Stimulated activated CD4-positive, alpha-beta T cell treated with anti-CD3 and anti-CD28 coated beads, Interleukin-15, amount 100 ng/mL, for 48 hours (primary cell): ENCODE results near the gene HINFP.
"Not testable (repeated sequence)": the region's sequence is repeated elsewhere in the genome, so short reads cannot be mapped to it uniquely, and the experiment has no call there.

Experiments used
- DNase-seq, 2 donors: peaks; one replicate each; pipeline ENCODE4 v3.0.0-alpha.2; 2020; ENCODE audit warnings: low read depth in 2 of 2

The HINFP gene

GRCh38 chr11:119155733-119156492, 34.5 kb downstream of the HINFP start:
- no peak for DNase-seq

- no peak for DNase-seq
Observed at GRCh38 chr11:119156496-119156895, 35.1 kb downstream of the HINFP start.

- DNase-seq = no peak
Observed at GRCh38 chr11:119157063-119157462, 35.7 kb downstream of the HINFP start.

DNA sequence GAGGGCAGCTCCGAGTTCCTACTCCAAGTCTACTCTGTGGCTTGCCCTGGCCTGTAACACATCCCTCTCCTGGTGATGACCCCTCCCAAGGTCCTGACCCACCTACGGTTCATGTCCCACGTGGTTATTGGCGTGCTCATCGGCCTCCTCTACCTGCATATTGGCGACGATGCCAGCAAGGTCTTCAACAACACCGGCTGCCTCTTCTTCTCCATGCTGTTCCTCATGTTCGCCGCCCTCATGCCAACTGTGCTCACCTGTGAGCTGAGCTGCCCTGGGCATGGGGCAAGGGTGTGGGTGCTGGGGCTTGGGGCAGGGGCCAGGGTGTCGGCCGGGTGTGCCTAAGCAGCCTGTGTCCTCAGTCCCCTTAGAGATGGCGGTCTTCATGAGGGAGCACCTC, 37.1 kb downstream of the HINFP start:
- DNase-seq = no peak

DNA sequence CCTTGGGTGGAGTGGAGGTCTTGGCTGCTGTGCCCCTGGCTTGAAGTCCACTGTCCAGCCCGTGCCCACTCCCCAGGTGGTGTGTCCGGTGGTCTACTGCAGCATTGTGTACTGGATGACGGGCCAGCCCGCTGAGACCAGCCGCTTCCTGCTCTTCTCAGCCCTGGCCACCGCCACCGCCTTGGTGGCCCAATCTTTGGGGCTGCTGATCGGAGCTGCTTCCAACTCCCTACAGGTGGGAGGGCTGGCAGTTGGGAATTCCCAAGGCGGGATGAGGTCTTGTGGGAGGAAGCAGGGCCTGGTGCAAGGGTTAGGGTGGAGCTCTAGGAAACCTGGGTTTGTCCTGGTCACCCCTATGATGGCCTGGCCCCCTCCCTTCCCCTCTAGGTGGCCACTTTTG, 38.8 kb downstream of the HINFP start:
- DNase-seq = no peak

DNA sequence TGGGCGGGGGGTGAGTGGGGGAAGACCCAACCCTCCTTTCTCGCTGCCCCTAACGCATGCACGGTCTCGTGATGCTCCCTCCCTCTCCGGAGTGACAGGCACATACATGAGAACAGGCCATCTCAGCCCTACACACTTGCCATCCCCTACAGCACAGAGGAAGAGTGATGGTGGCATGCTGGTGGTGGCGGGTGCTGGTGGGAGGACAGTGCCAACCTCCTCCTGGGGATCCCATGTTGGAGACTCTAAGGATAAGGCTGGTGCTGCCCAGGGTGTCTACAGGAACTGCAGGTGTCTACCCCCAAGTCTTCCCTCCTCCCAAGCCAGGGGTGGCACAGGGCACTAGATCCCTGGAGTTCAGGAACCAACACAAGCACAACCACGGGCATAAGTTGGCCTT, 40.5 kb downstream of the HINFP start:
- DNase-seq = no peak

DNA sequence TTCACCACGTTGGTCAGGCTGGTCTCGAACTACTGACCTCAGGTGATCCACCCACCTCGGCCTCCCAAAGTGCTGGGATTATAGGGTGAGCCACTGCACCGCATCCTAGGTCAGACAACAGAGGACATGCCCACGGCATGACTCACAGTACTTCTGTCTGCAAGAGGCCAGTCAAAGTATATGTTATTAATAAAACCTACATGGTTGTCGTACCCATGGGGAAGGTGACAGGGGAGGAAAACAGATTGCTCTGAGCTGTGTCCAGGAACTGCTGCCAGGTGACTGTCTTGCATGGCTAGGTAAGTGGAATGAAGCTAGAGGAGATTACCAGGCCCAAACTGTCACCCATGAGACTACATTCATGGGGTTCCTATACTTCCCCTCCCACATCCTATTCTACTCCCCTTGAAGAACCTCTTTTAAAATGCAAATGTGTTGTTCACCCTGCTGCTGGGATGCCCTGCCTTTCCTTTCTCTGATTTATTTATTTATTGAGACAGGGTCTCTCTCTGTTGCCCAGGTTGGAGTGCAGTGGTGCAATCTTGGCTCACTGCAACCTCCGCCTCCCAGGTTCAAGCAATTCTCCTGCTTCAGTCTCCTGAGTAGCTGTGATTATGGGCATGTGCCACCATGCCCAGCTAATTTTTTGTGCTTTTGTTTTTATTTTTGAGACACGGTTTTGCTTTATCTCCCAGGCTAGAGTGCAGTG, 45.1 kb downstream of the HINFP start:
- no peak for DNase-seq

DNA sequence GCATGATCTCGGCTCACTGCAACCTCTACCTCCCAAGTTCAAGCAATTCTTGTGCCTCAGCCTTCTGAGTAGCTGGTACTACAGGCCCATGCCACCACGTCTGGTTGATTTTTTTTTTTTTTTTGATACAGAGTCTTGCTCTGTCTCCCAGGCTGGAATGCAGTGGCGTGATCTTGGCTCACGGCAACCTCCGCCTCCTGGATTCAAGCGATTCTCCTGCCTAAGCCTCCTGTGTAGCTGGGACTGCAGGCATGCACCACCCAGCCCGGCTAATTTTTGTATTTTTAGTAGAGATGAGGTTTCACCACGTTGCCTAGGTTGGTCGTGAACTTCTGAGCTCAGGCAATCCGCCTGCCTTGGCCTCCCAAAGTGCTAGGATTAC, 45.7 kb downstream of the HINFP start:
- not testable (repeated sequence) for DNase-seq

GRCh38 chr11:119167933-119168332, 46.6 kb downstream of the HINFP start:
- no peak for DNase-seq

- DNase-seq = peak; percentile 80 to 85
Observed at GRCh38 chr11:119168471-119169281, 47.3 kb downstream of the HINFP start, which contains the start of gene NLRX1. NLRX1 (plus strand) TSS chr11:119168725; CDS start chr11:119171404, 2,679 bp downstream.

DNA sequence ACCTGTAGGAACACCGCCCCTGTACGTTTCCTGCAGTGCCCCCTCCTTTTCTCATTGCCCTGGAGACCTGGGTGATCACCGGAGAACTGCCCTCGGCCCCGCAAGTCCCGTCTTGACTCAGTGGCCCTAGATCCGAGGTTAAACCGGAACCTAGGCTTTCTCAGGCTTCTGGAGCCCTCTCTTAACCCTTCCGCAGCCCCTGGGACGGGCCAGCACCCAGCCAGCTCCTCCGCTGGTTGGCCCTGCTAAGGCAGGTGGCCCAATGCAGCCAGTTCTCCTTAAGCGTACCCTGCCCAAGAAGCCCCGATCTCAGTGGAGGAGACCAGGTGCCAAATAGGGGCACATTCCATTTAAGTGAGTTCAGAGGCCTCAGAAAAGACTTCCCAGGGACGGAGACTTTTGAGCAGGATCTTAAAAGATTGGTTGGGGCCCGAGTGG, 47.9 kb downstream of the HINFP start:
- DNase-seq = peak; percentile 17 to 32

- no peak for DNase-seq
Observed at GRCh38 chr11:119172513-119172912, 51.1 kb downstream of the HINFP start.

- DNase-seq = no peak
Observed at GRCh38 chr11:119173453-119173852, 52.1 kb downstream of the HINFP start.

DNA sequence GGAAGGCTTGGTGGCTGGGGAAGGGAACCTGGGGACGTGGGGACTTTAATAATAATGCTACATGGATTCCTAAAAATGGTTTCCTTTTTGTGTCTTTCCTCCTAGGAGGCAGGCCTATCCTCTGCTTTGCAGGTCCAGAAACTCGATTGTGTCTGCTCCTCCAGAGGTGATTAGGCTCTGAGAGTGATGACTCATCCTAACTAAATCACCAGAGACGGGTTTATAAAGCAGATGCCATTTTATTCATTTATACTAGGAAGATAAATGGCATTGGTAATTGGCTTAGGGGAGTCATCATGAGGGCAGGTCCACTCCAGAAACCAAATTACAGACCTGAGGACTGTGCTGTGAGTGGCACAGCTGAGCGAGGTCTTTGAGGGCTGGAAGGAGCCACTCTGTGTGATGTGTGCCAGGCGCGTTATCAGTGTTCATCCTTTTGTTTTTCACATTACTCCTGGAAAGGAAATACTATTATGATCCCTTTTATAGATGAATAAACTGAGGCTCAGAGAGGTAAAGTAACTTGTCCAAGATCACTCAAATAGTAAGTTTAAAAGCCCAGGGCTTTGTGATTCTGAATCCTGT, 54.2 kb downstream of the HINFP start:
- no peak for DNase-seq

- DNase-seq = no peak
Observed at GRCh38 chr11:119178166-119178680, 56.8 kb downstream of the HINFP start.

DNA sequence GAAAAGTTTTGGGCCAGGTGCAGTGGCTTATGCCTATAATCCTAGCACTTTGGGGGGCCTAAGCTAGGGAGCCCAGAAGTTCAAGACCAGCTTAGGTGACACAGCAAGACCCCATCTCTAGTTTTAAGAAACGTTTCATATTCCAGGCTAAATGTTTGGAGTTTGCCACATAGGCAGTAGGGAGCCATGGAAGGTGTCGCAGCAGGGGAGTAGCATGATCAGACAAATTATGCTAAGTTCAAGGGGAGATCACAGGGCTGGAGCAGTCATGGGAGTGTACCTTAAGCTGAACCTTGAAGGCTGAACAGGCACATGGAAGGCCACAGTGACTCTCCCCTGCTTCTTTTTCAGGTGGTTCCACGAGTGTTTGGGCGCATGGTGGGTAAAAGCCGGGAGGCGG, 58.0 kb downstream of the HINFP start:
- no peak for DNase-seq

DNA sequence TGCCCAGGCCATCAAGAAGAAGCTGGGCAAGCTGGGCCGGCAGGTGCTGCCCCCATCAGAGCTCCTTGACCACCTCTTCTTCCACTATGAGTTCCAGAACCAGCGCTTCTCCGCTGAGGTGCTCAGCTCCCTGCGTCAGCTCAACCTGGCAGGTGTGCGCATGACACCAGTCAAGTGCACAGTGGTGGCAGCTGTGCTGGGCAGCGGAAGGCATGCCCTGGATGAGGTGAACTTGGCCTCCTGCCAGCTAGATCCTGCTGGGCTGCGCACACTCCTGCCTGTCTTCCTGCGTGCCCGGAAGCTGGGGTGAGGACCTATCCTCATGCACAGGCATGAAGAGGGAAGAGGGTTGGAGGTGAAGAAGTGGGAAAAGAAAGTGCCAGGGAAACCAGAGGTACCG, 58.6 kb downstream of the HINFP start:
- no peak for DNase-seq

GRCh38 chr11:119180729-119181676, 59.6 kb downstream of the HINFP start:
- no peak for DNase-seq

GRCh38 chr11:119181677-119182412, 60.5 kb downstream of the HINFP start:
- no peak for DNase-seq

GRCh38 chr11:119184399-119184798, 63.0 kb downstream of the HINFP start:
- not testable (repeated sequence) for DNase-seq
